Activated B cell treated with CpG ODN at 0.5 μM for 24 hours (primary cell): ENCODE measurements around the gene PAPSS1. TPM values are rescaled to one million over a fixed set of nuclear protein-coding genes. Genes with fewer than 3 reads are reported as not detected.

ENCODE experiments used
- ATAC-seq: fragments of 200-7000 bp; cut with Tn5 transposase; one replicate; pipeline ENCODE4 v1.10.0; 2021; ENCODE audit warnings: low read depth, mild to moderate bottlenecking, moderate library complexity
- CTCF ChIA-PET: fragments of 350-600 bp; sonication (Branson Sonifier 250); formaldehyde crosslinking; loops from one replicate; lab custom pipeline; 2021; ENCODE audit warnings: antibody characterized with exemption; lab: Charles Lee
- POLR2A ChIA-PET: fragments of 350-600 bp; sonication (Branson Sonifier 250); formaldehyde crosslinking; loops from one replicate; lab custom pipeline; 2021; ENCODE audit warnings: antibody characterized with exemption; lab: Charles Lee
- DNase-seq: peaks from one replicate; pipeline ENCODE4 v3.0.0; 2022
- H3K27ac Mint-ChIP-seq: one replicate; pipeline ENCODE4 v1.8.0; 2020; ENCODE audit warnings: mixed read lengths
- H3K27me3 Mint-ChIP-seq: one replicate; pipeline ENCODE4 v1.8.0; 2021; ENCODE audit warnings: mixed read lengths
- H3K36me3 Mint-ChIP-seq: one replicate; pipeline ENCODE4 v1.8.0; 2021; ENCODE audit warnings: low read depth, mixed read lengths
- H3K4me1 Mint-ChIP-seq: one replicate; pipeline ENCODE4 v1.8.0; 2021; ENCODE audit warnings: mixed read lengths
- H3K4me3 Mint-ChIP-seq: one replicate; pipeline ENCODE4 v1.8.0; 2020; ENCODE audit warnings: mild to moderate bottlenecking, mixed read lengths
- H3K9me3 Mint-ChIP-seq: one replicate; pipeline ENCODE4 v1.8.0; 2020; ENCODE audit warnings: mixed read lengths
- intact Hi-C: fragments of 100-400 bp; cut with micrococcal nuclease; formaldehyde crosslinking; loops from one replicate; pipeline ENCODE4 v1.15.1; 2024
- total RNA-seq: library from RNA; stranded (reverse); gene quantifications from 2 replicates; pipeline ENCODE4 v1.2.3, GENCODE V29; 2022
- TF ChIP-seq, protein P1 (sequence below): fragments of 200-600 bp; IDR thresholded peaks from one replicate; pipeline ENCODE4 v1.8.0; 2022; ENCODE audit warnings: antibody characterized with exemption, mild to moderate bottlenecking

PAPSS1 gene
- total RNA-seq, 1 donor from 2014 or later = 31.8 TPM

DNA sequence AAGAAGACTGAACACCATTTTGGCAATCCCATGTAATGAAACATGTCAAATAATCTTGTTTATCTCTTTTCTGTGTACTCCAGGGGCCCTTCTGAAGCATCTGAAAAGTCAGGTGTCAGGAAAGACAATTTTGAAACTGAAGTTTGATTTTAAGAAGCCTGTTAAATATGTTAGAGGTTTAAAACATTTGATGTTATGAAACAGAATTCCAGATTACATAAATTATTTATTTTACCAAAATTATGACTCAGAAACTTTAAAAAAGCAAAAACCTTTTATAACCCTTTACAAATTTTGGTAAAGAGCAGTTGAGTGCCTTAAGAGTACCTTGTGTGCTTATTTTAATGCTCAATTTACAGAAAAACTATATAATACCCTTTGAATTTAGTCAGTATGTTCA lies 130.8 kb downstream of the PAPSS1 start:
- Mint-ChIP-seq H3K27ac (no peak overlapping the region), H3K9me3 (peaks cover 29% of the 10 kb centered on the region), H3K27me3 (no peaks in the 10 kb centered on the region), H3K4me1 (peaks cover 4% of the 10 kb centered on the region), H3K4me3 (no peak overlapping the region), H3K36me3 (peaks cover 2% of the 10 kb centered on the region)
- ChIA-PET POLR2A (no interaction called here), CTCF (no interaction called here)
- TF ChIP-seq, protein P1, sequence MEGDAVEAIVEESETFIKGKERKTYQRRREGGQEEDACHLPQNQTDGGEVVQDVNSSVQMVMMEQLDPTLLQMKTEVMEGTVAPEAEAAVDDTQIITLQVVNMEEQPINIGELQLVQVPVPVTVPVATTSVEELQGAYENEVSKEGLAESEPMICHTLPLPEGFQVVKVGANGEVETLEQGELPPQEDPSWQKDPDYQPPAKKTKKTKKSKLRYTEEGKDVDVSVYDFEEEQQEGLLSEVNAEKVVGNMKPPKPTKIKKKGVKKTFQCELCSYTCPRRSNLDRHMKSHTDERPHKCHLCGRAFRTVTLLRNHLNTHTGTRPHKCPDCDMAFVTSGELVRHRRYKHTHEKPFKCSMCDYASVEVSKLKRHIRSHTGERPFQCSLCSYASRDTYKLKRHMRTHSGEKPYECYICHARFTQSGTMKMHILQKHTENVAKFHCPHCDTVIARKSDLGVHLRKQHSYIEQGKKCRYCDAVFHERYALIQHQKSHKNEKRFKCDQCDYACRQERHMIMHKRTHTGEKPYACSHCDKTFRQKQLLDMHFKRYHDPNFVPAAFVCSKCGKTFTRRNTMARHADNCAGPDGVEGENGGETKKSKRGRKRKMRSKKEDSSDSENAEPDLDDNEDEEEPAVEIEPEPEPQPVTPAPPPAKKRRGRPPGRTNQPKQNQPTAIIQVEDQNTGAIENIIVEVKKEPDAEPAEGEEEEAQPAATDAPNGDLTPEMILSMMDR = no peak
- DNase-seq (no peak), ATAC-seq (no peak)
- intact Hi-C loops = no loop called here

GRCh38 chr4:107586371-107586770 lies 133.7 kb downstream of the PAPSS1 start:
- CTCF ChIA-PET = no interaction called here
- intact Hi-C loops = no loop called here
- DNase-seq = no peak
- Mint-ChIP-seq H3K36me3 (peaks cover 2% of the 10 kb centered on the region), H3K9me3 (peaks cover 30% of the 10 kb centered on the region), H3K4me3 (no peak overlapping the region), H3K27ac (no peak overlapping the region), H3K4me1 (no peaks in the 10 kb centered on the region), H3K27me3 (no peaks in the 10 kb centered on the region)
- POLR2A ChIA-PET = no interaction called here
- no peak for ATAC-seq
- TF ChIP-seq, protein P1 = no peak

DNA sequence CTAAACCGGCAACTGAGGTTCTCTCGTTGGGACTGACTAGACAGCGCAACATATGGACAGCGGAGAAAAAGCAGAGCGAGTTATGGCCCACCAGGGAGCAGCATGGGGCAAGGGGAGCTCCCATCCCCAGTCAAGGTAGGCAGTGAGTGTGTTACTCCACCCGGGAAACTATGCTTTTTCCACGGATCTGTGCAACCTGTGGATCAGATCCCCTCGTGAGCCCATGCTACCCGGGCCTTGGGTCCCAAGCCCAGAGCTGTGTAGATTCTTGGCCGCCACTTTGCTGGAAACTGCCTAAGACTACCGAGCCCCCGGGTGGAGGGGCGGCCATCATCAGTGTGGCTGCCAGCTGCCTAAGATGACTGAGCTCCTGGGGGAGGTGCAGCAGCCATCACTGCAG lies 140.9 kb downstream of the PAPSS1 start:
- H3K27ac Mint-ChIP-seq = no peak overlapping the region
- no peaks in the 10 kb centered on the region for H3K36me3 Mint-ChIP-seq
- no peak overlapping the region for H3K4me3 Mint-ChIP-seq
- H3K27me3 Mint-ChIP-seq = no peaks in the 10 kb centered on the region
- ChIA-PET CTCF (no interaction called here), POLR2A (no interaction called here)
- H3K9me3 Mint-ChIP-seq = peaks cover 8% of the 10 kb centered on the region
- H3K4me1 Mint-ChIP-seq = no peaks in the 10 kb centered on the region
- intact Hi-C loops = no loop called here
- DNase-seq (no peak), ATAC-seq (no peak)
- TF ChIP-seq, protein P1 = no peak

DNA sequence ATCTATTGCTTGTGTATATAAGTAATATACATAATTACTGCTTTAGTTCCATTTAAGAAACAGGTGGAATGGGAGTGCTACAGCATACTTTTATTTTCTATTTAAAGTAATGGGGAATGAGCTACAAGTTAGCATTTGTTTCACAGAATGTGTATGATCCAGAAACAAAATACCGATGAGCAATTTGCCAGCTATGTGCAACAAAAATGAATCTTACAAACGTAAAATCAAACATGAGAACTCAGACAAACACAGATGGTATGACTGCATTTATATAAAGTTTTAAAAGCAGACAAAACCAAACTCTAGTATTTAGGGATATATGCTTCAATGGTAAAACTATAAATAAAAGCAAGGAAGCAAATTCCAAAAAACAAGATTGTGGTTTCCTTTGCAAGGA lies 141.7 kb downstream of the PAPSS1 start:
- Mint-ChIP-seq H3K36me3 (no peaks in the 10 kb centered on the region), H3K27ac (no peak overlapping the region), H3K4me1 (no peaks in the 10 kb centered on the region), H3K9me3 (peaks cover 4% of the 10 kb centered on the region), H3K4me3 (no peak overlapping the region), H3K27me3 (no peaks in the 10 kb centered on the region)
- TF ChIP-seq, protein P1 = no peak
- ChIA-PET CTCF (no interaction called here), POLR2A (no interaction called here)
- intact Hi-C loops = no loop called here
- ATAC-seq = no peak
- DNase-seq = no peak

GRCh38 chr4:107577743-107578142 lies 142.3 kb downstream of the PAPSS1 start:
- TF ChIP-seq, protein P1 = no peak
- no peaks in the 10 kb centered on the region for H3K4me1 Mint-ChIP-seq
- DNase-seq (no peak), ATAC-seq (no peak)
- ChIA-PET POLR2A (no interaction called here), CTCF (no interaction called here)
- no peak overlapping the region for H3K27ac Mint-ChIP-seq
- no peak overlapping the region for H3K4me3 Mint-ChIP-seq
- peaks cover 4% of the 10 kb centered on the region for H3K9me3 Mint-ChIP-seq
- intact Hi-C loops = no loop called here
- H3K36me3 Mint-ChIP-seq = no peaks in the 10 kb centered on the region
- H3K27me3 Mint-ChIP-seq = no peaks in the 10 kb centered on the region
